ENCODE results near the gene PEX1. TPM values are rescaled to one million over a fixed set of nuclear protein-coding genes. Genes with fewer than 3 reads are reported as not detected.
A peak's percentile ranks its signal among the peaks of the same experiment; 100 is the strongest.

Gene PEX1
- total and polyA plus RNA-seq, 9 of the 15 experiments (the other 6 are each of a cell fraction or from before 2014, with no cell fraction given), result 9.4 to 32.2 (median 19.9) TPM

DNA sequence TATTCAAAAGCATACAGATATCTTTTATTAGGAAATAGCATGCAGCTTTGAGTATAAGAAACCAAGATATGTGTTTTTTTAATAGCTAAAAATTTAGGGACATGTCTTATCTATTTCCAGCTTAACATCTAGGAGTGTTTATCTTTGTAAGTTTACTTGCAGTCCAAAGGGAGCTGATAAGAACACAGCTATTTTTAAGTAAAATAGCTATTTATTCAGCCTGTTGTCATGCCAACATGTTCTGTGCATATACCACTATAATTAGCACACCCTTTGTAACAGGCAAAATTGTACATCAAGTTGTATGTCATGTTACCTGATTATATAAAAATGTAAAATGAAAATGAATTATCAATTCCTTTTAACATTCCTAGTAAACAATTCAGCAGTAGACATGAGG is 32.3 kb upstream of the PEX1 start (continued):
- no peak for TF ChIP-seq ZNF134 (CRISPR knock-in tag; conservative IDR thresholded peaks at IDR 0.05)
- peak; percentile 56 for TF ChIP-seq TEAD4 (IDR thresholded peaks at IDR 0.05; ENCODE audit: low read length)
- no peak for TF ChIP-seq TEAD4 (CRISPR knock-in tag; IDR thresholded peaks at IDR 0.05; ENCODE audit: borderline replicate concordance)
- TF ChIP-seq ZNF445 (CRISPR knock-in tag; IDR thresholded peaks at IDR 0.05; ENCODE audit: low read depth), result no peak
- TF ChIP-seq MEF2D (tag; conservative IDR thresholded peaks at IDR 0.05; ENCODE audit: low read depth), result peak; percentile 93
- peak; percentile 50; the same call in 1 of the 2 replicates for TF ChIP-seq ARID1B (IDR thresholded peaks at IDR 0.05)
- no peak for TF ChIP-seq TRIM28 (IDR thresholded peaks at IDR 0.05)
- TF ChIP-seq FOXA3 (CRISPR knock-in tag; conservative IDR thresholded peaks at IDR 0.05 in 1 of 2, IDR thresholded peaks at IDR 0.05 in 1 of 2), result peak in 1 of 2 experiments; percentile 61; a peak in 1 of 4 replicates
- no peak for TF ChIP-seq HIVEP1 (CRISPR knock-in tag; IDR thresholded peaks at IDR 0.05)
- TF ChIP-seq BCOR (IDR thresholded peaks at IDR 0.05), result no peak
- peak; percentile 98 for TF ChIP-seq FOXJ2 (tag; IDR thresholded peaks at IDR 0.05)
- TF ChIP-seq PHF21A (IDR thresholded peaks at IDR 0.05; ENCODE audit: borderline replicate concordance, low read depth), result no peak
- no peak for TF ChIP-seq MTA1 (IDR thresholded peaks at IDR 0.05; ENCODE audit: borderline replicate concordance)
- TF ChIP-seq CSDE1 (IDR thresholded peaks at IDR 0.05), result no peak
- 0 out of 2 replicates have a peak, but pooled peaks have one; percentile 21 for TF ChIP-seq TCF3 (CRISPR knock-in tag; IDR thresholded peaks at IDR 0.05)
- peak; percentile 79 for TF ChIP-seq RFX1 (IDR thresholded peaks at IDR 0.05)
- no peak for TF ChIP-seq ETV5 (CRISPR knock-in tag; IDR thresholded peaks at IDR 0.05; ENCODE audit: low read depth)
- no peak for TF ChIP-seq GABPB2 (CRISPR knock-in tag; conservative IDR thresholded peaks at IDR 0.05)
- no peak for TF ChIP-seq FOXP1 (CRISPR knock-in tag; IDR thresholded peaks at IDR 0.05)
- no peak for TF ChIP-seq ZNF551 (CRISPR knock-in tag; IDR thresholded peaks at IDR 0.05)
- TF ChIP-seq TRIM24 (IDR thresholded peaks at IDR 0.05), result no peak
- no peak for TF ChIP-seq NCOA6 (IDR thresholded peaks at IDR 0.05)
- TF ChIP-seq NCOR1 (IDR thresholded peaks at IDR 0.05), result no peak
- no peak for TF ChIP-seq RBM22 (IDR thresholded peaks at IDR 0.05; ENCODE audit: low read depth, low read length, poor library complexity, severe bottlenecking)

Measured in K562 (cell line).